H1 (cell line): ENCODE measurements around the gene GNA12. TPM values are rescaled to one million over a fixed set of nuclear protein-coding genes. Genes with fewer than 3 reads are reported as not detected.

Experiments used
- RFX5 ChIP-seq: IDR thresholded peaks from 2 replicates; pipeline ENCODE4 v1.6.1; 2011; ENCODE audit warnings: low read depth, low read length, improper control_type of control experiment, borderline replicate concordance
- polyA plus RNA-seq, 7 experiments: library from polyadenylated mRNA; depleted of rRNA in 3 of 7; stranded (reverse) in 5 of 7; unstranded in 2 of 7; fragments of >200 nt in 5 of 7; fragments of 200-250 nt in 2 of 7; gene quantifications; 1 replicate in 5 of 7; 2 replicates in 1 of 7; 4 replicates in 1 of 7; pipeline versions ENCODE4 v1.2.1 to v1.2.3, GENCODE V29; 2011 to 2013; ENCODE audit warnings: missing spikeins in 2 of 7, mixed read lengths in 2 of 7
- total RNA-seq: library from RNA; stranded (reverse); fragmentation: NEBNext Ultra II Directional; extraction: Animal tissue kit (Norgen Biotek cat#: 25700); gene quantifications from 2 replicates; pipeline ENCODE4 v1.2.1, GENCODE V29; 2021

GNA12 gene
- total and polyA plus RNA-seq, 2 of the 8 experiments (the other 6 are each of a cell fraction or from before 2014, with no cell fraction given) = 96.5 to 109 TPM

- TF ChIP-seq RFX5 = no peak
These were observed 62.0 kb downstream of the GNA12 start (continued) for GRCh38 chr7:2782121-2782520.
